ENCODE measurements around the gene CLCN5.
A peak's percentile ranks its signal among the peaks of the same experiment; 100 is the strongest.

The CLCN5 gene

GRCh38 chrX:49879656-49880277 is 42.6 kb upstream of the CLCN5 start:
- no peaks in the 10 kb centered on the region for H3K9me3 ChIP-seq (ENCODE audit: control insufficient read depth, insufficient read depth, low read depth, low read length)
- POLR2A ChIA-PET, result interaction anchor here (1.1 kb wide), 1 partner anchor 13 kb away, joined by 3 read pairs; no protein-coding TSS in a partner anchor
- peak overlapping the region; percentile 58 for H3K4me3 ChIP-seq (ENCODE audit: low read depth, low read length)
- peak overlapping the region; percentile 61; the same call in 1 of the 2 replicates for H3K27ac ChIP-seq (ENCODE audit: extremely low read depth, low read depth, low read length)
- TF ChIP-seq ZNF341 (tag by site-specific recombination; IDR thresholded peaks at IDR 0.05; ENCODE audit: low read depth) (peak; percentile 54), ZNF768 (tag by site-specific recombination; IDR thresholded peaks at IDR 0.05) (no peak), ZBTB26 (tag by site-specific recombination; optimal IDR thresholded peaks at IDR 0.05) (peak; percentile 19), SP3 (tag by site-specific recombination; IDR thresholded peaks at IDR 0.05) (0 out of 2 replicates have a peak, but pooled peaks have one; percentile 13), YY2 (tag by site-specific recombination; IDR thresholded peaks at IDR 0.05) (no peak), ZNF548 (tag by site-specific recombination; IDR thresholded peaks at IDR 0.05) (no peak), ZNF600 (tag by site-specific recombination; IDR thresholded peaks at IDR 0.05) (no peak), ZNF670 (tag by site-specific recombination; IDR thresholded peaks at IDR 0.05; ENCODE audit: low read depth) (no peak), ZNF398 (tag by site-specific recombination; IDR thresholded peaks at IDR 0.05) (peak; percentile 48)
- TF ChIP-seq, protein P1, sequence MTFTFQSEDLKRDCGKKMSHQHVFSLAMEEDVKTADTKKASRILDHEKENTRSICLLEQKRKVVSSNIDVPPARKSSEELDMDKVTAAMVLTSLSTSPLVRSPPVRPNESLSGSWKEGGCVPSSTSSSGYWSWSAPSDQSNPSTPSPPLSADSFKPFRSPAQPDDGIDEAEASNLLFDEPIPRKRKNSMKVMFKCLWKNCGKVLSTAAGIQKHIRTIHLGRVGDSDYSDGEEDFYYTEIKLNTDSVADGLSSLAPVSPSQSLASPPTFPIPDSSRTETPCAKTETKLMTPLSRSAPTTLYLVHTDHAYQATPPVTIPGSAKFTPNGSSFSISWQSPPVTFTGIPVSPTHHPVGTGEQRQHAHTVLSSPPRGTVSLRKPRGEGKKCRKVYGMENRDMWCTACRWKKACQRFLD (tag by site-specific recombination; IDR thresholded peaks at IDR 0.05), result no peak
- TF ChIP-seq, protein P2, sequence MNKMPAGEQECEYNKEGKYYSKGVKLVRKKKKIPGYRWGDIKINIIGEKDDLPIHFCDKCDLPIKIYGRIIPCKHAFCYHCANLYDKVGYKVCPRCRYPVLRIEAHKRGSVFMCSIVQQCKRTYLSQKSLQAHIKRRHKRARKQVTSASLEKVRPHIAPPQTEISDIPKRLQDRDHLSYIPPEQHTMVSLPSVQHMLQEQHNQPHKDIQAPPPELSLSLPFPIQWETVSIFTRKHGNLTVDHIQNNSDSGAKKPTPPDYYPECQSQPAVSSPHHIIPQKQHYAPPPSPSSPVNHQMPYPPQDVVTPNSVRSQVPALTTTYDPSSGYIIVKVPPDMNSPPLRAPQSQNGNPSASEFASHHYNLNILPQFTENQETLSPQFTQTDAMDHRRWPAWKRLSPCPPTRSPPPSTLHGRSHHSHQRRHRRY (tag by site-specific recombination; IDR thresholded peaks at IDR 0.05), result no peak
- H3K4me1 ChIP-seq (ENCODE audit: control insufficient read depth, insufficient read depth, low read length), result no peaks in the 10 kb centered on the region
- H3K36me3 ChIP-seq (ENCODE audit: control insufficient read depth in 2 of 2, insufficient read depth in 1 of 2, low read length in 2 of 2), result peaks cover 0 to 16% of the 10 kb centered on the region in 2 experiments; a peak in 1 of 3 replicates
- CTCF ChIA-PET, result interaction anchor here (0.6 to 1.3 kb wide), 5 partner anchors 10 to 213 kb away, joined by 3 to 6 read pairs (median 3); partner anchors contain the start of gene CLCN5

DNA sequence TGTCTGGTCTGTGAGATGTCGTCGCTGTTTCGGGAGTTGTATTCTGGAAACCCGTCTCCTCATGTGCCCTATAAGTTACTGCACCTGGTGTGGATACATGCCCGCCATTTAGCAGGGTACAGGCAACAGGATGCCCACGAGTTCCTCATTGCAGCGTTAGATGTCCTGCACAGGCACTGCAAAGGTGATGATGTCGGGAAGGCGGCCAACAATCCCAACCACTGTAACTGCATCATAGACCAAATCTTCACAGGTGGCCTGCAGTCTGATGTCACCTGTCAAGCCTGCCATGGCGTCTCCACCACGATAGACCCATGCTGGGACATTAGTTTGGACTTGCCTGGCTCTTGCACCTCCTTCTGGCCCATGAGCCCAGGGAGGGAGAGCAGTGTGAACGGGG is 41.7 kb upstream of the CLCN5 start:
- Histone ChIP-seq H3K4me3 (ENCODE audit: low read depth, low read length) (no peak overlapping the region), H3K36me3 (ENCODE audit: control insufficient read depth in 2 of 2, insufficient read depth in 1 of 2, low read length in 2 of 2) (peaks cover 0 to 16% of the 10 kb centered on the region in 2 experiments; a peak in 1 of 3 replicates), H3K27ac (ENCODE audit: extremely low read depth, low read depth, low read length) (no peak overlapping the region), H3K9me3 (ENCODE audit: control insufficient read depth, insufficient read depth, low read depth, low read length) (no peaks in the 10 kb centered on the region), H3K4me1 (ENCODE audit: control insufficient read depth, insufficient read depth, low read length) (no peaks in the 10 kb centered on the region)
- ChIA-PET POLR2A (no interaction called here), CTCF (interaction anchor here (4.7 kb wide), 1 partner anchor 39 kb away, joined by 38 read pairs; the partner anchor contains the start of gene CLCN5)
- TF ChIP-seq ZNF394 (tag by site-specific recombination; IDR thresholded peaks at IDR 0.05; ENCODE audit: borderline replicate concordance) (no peak), YY1 (tag by site-specific recombination; IDR thresholded peaks at IDR 0.05) (no peak), ZNF596 (tag by site-specific recombination; IDR thresholded peaks at IDR 0.05) (no peak), ZNF311 (tag by site-specific recombination; IDR thresholded peaks at IDR 0.05; ENCODE audit: borderline replicate concordance) (no peak), KLF16 (tag by site-specific recombination; IDR thresholded peaks at IDR 0.05) (no peak)
